GM12874 (cell line): ENCODE results near the gene CHRNB1.

Experiments
- TF ChIP-seq, protein P1 (sequence below): IDR thresholded peaks from 2 replicates; pipeline ENCODE4 v1.5.1; 2011; ENCODE audit warnings: low read depth, mild to moderate bottlenecking, control low read depth, low read length, moderate library complexity; ENCODE audit not compliant: insufficient read depth

Gene CHRNB1

DNA sequence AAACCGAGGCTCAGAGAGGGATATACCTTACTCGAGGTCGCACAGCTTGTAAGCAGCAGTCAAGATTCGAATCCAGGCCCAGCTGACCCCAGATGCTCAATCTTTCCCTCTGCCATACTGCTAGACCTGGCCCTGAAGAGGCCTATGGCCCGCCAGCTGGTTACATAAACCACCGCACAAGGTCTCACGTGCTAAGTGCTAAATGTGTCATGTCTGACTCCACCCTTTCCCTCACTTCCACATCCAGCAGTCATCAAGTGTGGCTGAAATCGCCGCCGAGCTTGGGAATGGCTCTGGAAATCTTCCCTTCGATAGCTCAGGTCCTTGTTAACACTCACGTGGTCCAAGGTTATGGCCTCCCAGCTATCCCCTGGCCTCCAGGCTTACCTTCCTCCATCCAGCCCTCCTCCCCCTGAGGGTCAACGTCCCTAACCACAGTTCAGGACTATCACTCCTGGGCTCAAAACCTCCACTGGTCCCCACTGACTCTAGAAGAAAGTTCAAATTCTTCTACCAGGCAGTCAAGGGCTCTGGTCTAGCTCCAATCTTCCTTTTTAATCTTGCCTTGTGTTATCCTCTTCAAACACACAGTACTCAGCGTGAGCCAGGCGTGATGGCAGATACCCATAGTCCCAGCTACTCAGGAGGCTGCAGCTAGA, 31.0 kb downstream of the CHRNB1 start:
- TF ChIP-seq, protein P1, sequence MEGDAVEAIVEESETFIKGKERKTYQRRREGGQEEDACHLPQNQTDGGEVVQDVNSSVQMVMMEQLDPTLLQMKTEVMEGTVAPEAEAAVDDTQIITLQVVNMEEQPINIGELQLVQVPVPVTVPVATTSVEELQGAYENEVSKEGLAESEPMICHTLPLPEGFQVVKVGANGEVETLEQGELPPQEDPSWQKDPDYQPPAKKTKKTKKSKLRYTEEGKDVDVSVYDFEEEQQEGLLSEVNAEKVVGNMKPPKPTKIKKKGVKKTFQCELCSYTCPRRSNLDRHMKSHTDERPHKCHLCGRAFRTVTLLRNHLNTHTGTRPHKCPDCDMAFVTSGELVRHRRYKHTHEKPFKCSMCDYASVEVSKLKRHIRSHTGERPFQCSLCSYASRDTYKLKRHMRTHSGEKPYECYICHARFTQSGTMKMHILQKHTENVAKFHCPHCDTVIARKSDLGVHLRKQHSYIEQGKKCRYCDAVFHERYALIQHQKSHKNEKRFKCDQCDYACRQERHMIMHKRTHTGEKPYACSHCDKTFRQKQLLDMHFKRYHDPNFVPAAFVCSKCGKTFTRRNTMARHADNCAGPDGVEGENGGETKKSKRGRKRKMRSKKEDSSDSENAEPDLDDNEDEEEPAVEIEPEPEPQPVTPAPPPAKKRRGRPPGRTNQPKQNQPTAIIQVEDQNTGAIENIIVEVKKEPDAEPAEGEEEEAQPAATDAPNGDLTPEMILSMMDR: no peak

GRCh38 chr17:7476494-7476893, 31.6 kb downstream of the CHRNB1 start:
- TF ChIP-seq, protein P1: no peak

DNA sequence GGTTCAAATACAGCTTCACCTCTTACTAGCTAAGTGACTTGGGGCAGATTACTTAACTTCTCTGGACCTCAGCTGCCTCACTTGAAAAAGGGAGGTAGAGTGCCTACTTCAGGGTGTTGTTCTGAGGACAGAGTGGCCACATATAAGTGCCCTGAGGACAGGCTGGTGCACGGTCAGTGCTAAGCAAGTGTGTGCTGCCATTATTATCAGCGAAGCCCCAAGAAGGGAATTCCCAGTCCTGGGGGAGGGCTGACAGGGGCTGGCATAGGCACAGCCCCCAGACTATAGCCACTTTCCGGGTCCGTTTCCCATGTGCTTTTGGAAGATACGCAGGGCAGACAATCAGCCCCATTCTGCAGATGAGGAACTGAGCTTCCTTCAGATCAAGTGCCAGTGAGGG, 32.1 kb downstream of the CHRNB1 start:
- TF ChIP-seq, protein P1: no peak

- TF ChIP-seq, protein P1: no peak
Measured at GRCh38 chr17:7477392-7478275, 32.8 kb downstream of the CHRNB1 start.

DNA sequence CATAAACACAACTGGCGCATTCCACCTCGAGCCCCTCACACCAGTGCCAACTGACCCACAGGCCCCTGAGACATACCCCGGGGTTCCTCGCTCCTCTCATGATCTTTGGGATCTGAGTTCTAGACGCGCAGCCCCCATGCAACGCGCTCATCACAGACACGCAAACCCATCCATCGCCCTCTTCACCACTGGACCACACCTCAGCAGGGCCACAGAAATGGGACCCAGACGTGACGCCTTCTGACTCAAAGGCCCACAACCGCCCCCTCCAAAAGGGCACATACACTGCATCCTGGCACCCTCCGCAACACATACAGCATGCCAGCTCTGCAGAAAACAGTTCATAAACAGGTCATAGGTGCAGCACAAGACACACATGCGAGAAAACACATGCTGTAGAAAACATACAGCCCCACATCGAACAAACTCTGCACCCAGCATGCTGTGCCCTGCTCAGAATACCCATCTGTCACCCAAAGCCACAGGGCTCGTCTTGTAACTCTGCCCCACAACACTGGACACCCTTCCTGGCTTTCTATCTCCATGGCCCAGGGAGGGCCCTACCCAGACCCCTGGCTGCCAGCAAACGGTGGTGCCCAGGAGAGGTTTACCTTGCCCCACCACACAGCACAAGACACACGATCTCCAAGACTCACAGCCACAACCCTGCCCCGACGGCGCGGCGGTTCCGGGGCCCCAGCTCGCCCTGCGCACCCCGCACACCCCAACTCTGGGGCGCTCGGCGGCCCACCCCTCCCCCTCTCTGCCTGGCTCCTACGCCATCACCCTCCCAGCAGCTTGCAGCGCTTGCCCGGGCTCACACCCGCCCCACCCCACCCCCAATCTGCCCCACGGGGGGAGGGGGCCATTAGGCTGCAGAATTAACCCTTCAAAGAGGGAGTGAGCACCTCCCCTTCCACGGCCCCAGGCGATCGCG, 33.7 kb downstream of the CHRNB1 start:
- TF ChIP-seq, protein P1: no peak

- TF ChIP-seq, protein P1: no peak
Measured at GRCh38 chr17:7479213-7480088, 34.6 kb downstream of the CHRNB1 start, which contains the start of gene ZBTB4. TSS of gene ZBTB4 (minus strand) at chr17:7479631. CDS start at chr17:7466801, 12,830 bp downstream.
